ENCODE measurements around the gene FOXL1.
"Not testable (repeated sequence)": the region's sequence is repeated elsewhere in the genome, so short reads cannot be mapped to it uniquely, and the experiment has no call there.

Gene FOXL1

GRCh38 chr16:86587487-86587886, 9.1 kb downstream of the FOXL1 start (continued):
- TF ChIP-seq ZNF280C (tag by site-specific recombination; IDR thresholded peaks at IDR 0.05), result peak; percentile 83; the same call in 1 of the 2 replicates
- 0 out of 2 replicates have a peak, but pooled peaks have one; percentile 35 for TF ChIP-seq ZNF776 (tag by site-specific recombination; IDR thresholded peaks at IDR 0.05; ENCODE audit: borderline replicate concordance)
- peak; percentile 28; the same call in 1 of the 2 replicates for TF ChIP-seq ZNF488 (tag by site-specific recombination; IDR thresholded peaks at IDR 0.05)
- TF ChIP-seq REST (tag by site-specific recombination; IDR thresholded peaks at IDR 0.05), result no peak
- TF ChIP-seq ZNF544 (tag by site-specific recombination; IDR thresholded peaks at IDR 0.05), result no peak
- 0 out of 2 replicates have a peak, but pooled peaks have one; percentile 14 for TF ChIP-seq ZNF658 (tag by site-specific recombination; IDR thresholded peaks at IDR 0.05)

- TF ChIP-seq ZNF513 (tag by site-specific recombination; IDR thresholded peaks at IDR 0.05), result peak; percentile 98
- POLR2A ChIA-PET; H3K4me3 ChIP-seq (ENCODE audit: low read depth, low read length); H3K27ac ChIP-seq (ENCODE audit: extremely low read depth, low read depth, low read length); H3K9me3 ChIP-seq (ENCODE audit: control insufficient read depth, insufficient read depth, low read depth, low read length); H3K4me1 ChIP-seq (ENCODE audit: control insufficient read depth, insufficient read depth, low read length); H3K36me3 ChIP-seq (ENCODE audit: control insufficient read depth in 2 of 2, insufficient read depth in 1 of 2, low read length in 2 of 2); CTCF ChIA-PET: not testable (repeated sequence)
Measured at GRCh38 chr16:86587955-86588354, 9.6 kb downstream of the FOXL1 start.

GRCh38 chr16:86590501-86591144, 12.3 kb downstream of the FOXL1 start:
- ChIA-PET POLR2A (no interaction called here), CTCF (interaction anchor here (0.6 to 1.5 kb wide), 6 partner anchors 15 to 554 kb away, joined by 3 to 5 read pairs (median 3); no protein-coding TSS in a partner anchor)
- Histone ChIP-seq H3K27ac (ENCODE audit: extremely low read depth, low read depth, low read length) (no peak overlapping the region), H3K4me3 (ENCODE audit: low read depth, low read length) (no peak overlapping the region), H3K36me3 (ENCODE audit: control insufficient read depth in 2 of 2, insufficient read depth in 1 of 2, low read length in 2 of 2) (no peaks in the 10 kb centered on the region), H3K9me3 (ENCODE audit: control insufficient read depth, insufficient read depth, low read depth, low read length) (no peaks in the 10 kb centered on the region), H3K4me1 (ENCODE audit: control insufficient read depth, insufficient read depth, low read length) (no peaks in the 10 kb centered on the region)
- no peak for TF ChIP-seq ZBTB20 (tag by site-specific recombination; IDR thresholded peaks at IDR 0.05)
- no peak for TF ChIP-seq ZNF561 (tag by site-specific recombination; IDR thresholded peaks at IDR 0.05; ENCODE audit: borderline replicate concordance)
- TF ChIP-seq ZNF449 (tag by site-specific recombination; IDR thresholded peaks at IDR 0.05), result no peak
- no peak for TF ChIP-seq ZNF549 (tag by site-specific recombination; IDR thresholded peaks at IDR 0.05)
- TF ChIP-seq ZNF341 (tag by site-specific recombination; IDR thresholded peaks at IDR 0.05; ENCODE audit: low read depth), result no peak
- TF ChIP-seq ZBTB1 (tag by site-specific recombination; IDR thresholded peaks at IDR 0.05), result no peak
- peak; percentile 35; the same call in 1 of the 2 replicates for TF ChIP-seq PRDM1 (tag by site-specific recombination; IDR thresholded peaks at IDR 0.05)

All from HEK293 (cell line).